OCI-LY1 (cell line): ENCODE measurements around the gene BCO2.
"Not testable (repeated sequence)": the region's sequence is repeated elsewhere in the genome, so short reads cannot be mapped to it uniquely, and the experiment has no call there.

Experiments
- H2AFZ ChIP-seq: fragments of 200-600 bp; sonication (generic), shearing (Covaris generic); 2 replicates; pipeline ENCODE4 v1.6.0; 2014; ENCODE audit warnings: antibody characterized with exemption, mild to moderate bottlenecking, low read length
- H3F3A ChIP-seq: fragments of 200-600 bp; sonication (generic), shearing (Covaris generic); 2 replicates; pipeline ENCODE4 v1.6.0; 2014; ENCODE audit warnings: mild to moderate bottlenecking, antibody characterized with exemption, low read length, moderate library complexity; ENCODE audit not compliant: insufficient read depth
- H3K27ac ChIP-seq: fragments of 200-600 bp; sonication (generic); 2 replicates; pipeline ENCODE4 v1.5.1; 2014; ENCODE audit warnings: low read length, mixed run types, mild to moderate bottlenecking, low read depth; ENCODE audit not compliant: poor library complexity, severe bottlenecking
- H3K27me3 ChIP-seq: fragments of 200-600 bp; sonication (generic); 2 replicates; pipeline ENCODE4 v1.6.0; 2014; ENCODE audit warnings: antibody characterized with exemption, mild to moderate bottlenecking, low read length, moderate library complexity; ENCODE audit not compliant: insufficient read depth
- H3K36me3 ChIP-seq: fragments of 200-600 bp; sonication (generic); 2 replicates; pipeline ENCODE4 v1.6.1; 2014; ENCODE audit warnings: mild to moderate bottlenecking, antibody characterized with exemption, low read length, moderate library complexity, mixed read lengths; ENCODE audit not compliant: insufficient read depth
- H3K4me1 ChIP-seq: fragments of 200-600 bp; sonication (generic); 2 replicates; pipeline ENCODE4 v1.5.1; 2014; ENCODE audit warnings: mild to moderate bottlenecking, low read length, moderate library complexity; ENCODE audit not compliant: insufficient read depth, severe bottlenecking
- H3K4me2 ChIP-seq: fragments of 200-600 bp; sonication (generic), shearing (Covaris generic); 2 replicates; pipeline ENCODE4 v1.6.1; 2014; ENCODE audit warnings: low read length
- H3K4me3 ChIP-seq: fragments of 200-600 bp; sonication (generic); 2 replicates; pipeline ENCODE4 v1.5.1; 2014; ENCODE audit warnings: low read length, low read depth, mild to moderate bottlenecking, mixed read lengths; ENCODE audit not compliant: poor library complexity, severe bottlenecking
- H3K79me2 ChIP-seq: fragments of 200-600 bp; shearing (Covaris generic); 2 replicates; pipeline ENCODE4 v1.6.1; 2016; ENCODE audit warnings: mixed run types, low read length, mixed read lengths; ENCODE audit not compliant: insufficient read depth
- H3K9ac ChIP-seq: fragments of 200-600 bp; sonication (generic), shearing (Covaris generic); 2 replicates; pipeline ENCODE4 v1.6.1; 2014; ENCODE audit warnings: mild to moderate bottlenecking, low read length, mixed read lengths
- H3K9me2 ChIP-seq: fragments of 200-600 bp; sonication (generic), shearing (Covaris generic); 2 replicates; pipeline ENCODE4 v1.6.1; 2014; ENCODE audit warnings: low read depth, mild to moderate bottlenecking, low read length, mixed read lengths
- H3K9me3 ChIP-seq: fragments of 200-600 bp; shearing (Covaris generic); 2 replicates; pipeline ENCODE4 v1.6.1; 2014; ENCODE audit warnings: low read length, mixed read lengths
- H4K20me1 ChIP-seq: fragments of 200-600 bp; sonication (generic), shearing (Covaris generic); 2 replicates; pipeline ENCODE4 v1.6.0; 2016; ENCODE audit warnings: mild to moderate bottlenecking, low read length; ENCODE audit not compliant: insufficient read depth
- CTCF ChIP-seq: fragments of 200-600 bp; sonication (generic), shearing (Covaris generic); IDR thresholded peaks from 2 replicates; pipeline ENCODE4 v1.5.1; 2017; ENCODE audit warnings: mild to moderate bottlenecking, antibody characterized with exemption, low read length, moderate library complexity, mixed read lengths
- EZH2 ChIP-seq: fragments of 200-600 bp; sonication (generic), shearing (Covaris generic); IDR thresholded peaks from 2 replicates; pipeline ENCODE4 v1.8.0; 2017; ENCODE audit warnings: borderline replicate concordance, mixed run types, mild to moderate bottlenecking, antibody characterized with exemption, low read length, moderate library complexity, mixed read lengths

The BCO2 gene

GRCh38 chr11:112161012-112161411, 14.3 kb upstream of the BCO2 start:
- no peak for TF ChIP-seq CTCF
- H3K79me2 ChIP-seq, result no peaks in the 10 kb centered on the region
- no peak overlapping the region for H3K9ac ChIP-seq
- no peak overlapping the region for H3K4me3 ChIP-seq
- no peak overlapping the region for H3K27ac ChIP-seq
- no peak overlapping the region for H2AFZ ChIP-seq
- H3K4me2 ChIP-seq, result no peak overlapping the region
- H3K4me1 ChIP-seq, result peaks cover 4% of the 10 kb centered on the region
- H3K9me3 ChIP-seq, result no peaks in the 10 kb centered on the region
- H4K20me1 ChIP-seq, result no peaks in the 10 kb centered on the region
- no peaks in the 10 kb centered on the region for H3K36me3 ChIP-seq
- no peaks in the 10 kb centered on the region for H3F3A ChIP-seq
- H3K27me3 ChIP-seq, result no peaks in the 10 kb centered on the region
- H3K9me2 ChIP-seq, result no peaks in the 10 kb centered on the region

- H3K9ac ChIP-seq, H2AFZ ChIP-seq, H3K4me2 ChIP-seq, H3K36me3 ChIP-seq, H3K79me2 ChIP-seq, H4K20me1 ChIP-seq, H3K9me2 ChIP-seq, H3K27me3 ChIP-seq, H3F3A ChIP-seq, H3K9me3 ChIP-seq, H3K27ac ChIP-seq, H3K4me3 ChIP-seq, H3K4me1 ChIP-seq: not testable (repeated sequence)
These were observed 13.1 kb upstream of the BCO2 start for GRCh38 chr11:112162200-112162599.

- H3K27me3 ChIP-seq, result no peaks in the 10 kb centered on the region
- H2AFZ ChIP-seq, result no peak overlapping the region
- no peak overlapping the region for H3K9ac ChIP-seq
- no peak overlapping the region for H3K4me2 ChIP-seq
- no peak overlapping the region for H3K27ac ChIP-seq
- no peaks in the 10 kb centered on the region for H3K9me2 ChIP-seq
- no peaks in the 10 kb centered on the region for H3K79me2 ChIP-seq
- no peaks in the 10 kb centered on the region for H3F3A ChIP-seq
- H3K4me1 ChIP-seq, result peaks cover 4% of the 10 kb centered on the region
- H4K20me1 ChIP-seq, result no peaks in the 10 kb centered on the region
- TF ChIP-seq EZH2, result no peak
- TF ChIP-seq CTCF, result no peak
- no peak overlapping the region for H3K4me3 ChIP-seq
- no peaks in the 10 kb centered on the region for H3K9me3 ChIP-seq
- no peaks in the 10 kb centered on the region for H3K36me3 ChIP-seq
These were observed 12.4 kb upstream of the BCO2 start for GRCh38 chr11:112162761-112163546.
